Raji (cell line): ENCODE measurements around the gene CEP85L.

ENCODE experiments used
- POLR2A ChIP-seq: IDR thresholded peaks from 2 replicates; pipeline ENCODE4 v1.6.1; 2011; ENCODE audit warnings: low read depth, low read length, control low read depth; ENCODE audit not compliant: insufficient read depth

The CEP85L gene

GRCh38 chr6:118476551-118476950, 174.8 kb downstream of the CEP85L start:
- TF ChIP-seq POLR2A: no peak

DNA sequence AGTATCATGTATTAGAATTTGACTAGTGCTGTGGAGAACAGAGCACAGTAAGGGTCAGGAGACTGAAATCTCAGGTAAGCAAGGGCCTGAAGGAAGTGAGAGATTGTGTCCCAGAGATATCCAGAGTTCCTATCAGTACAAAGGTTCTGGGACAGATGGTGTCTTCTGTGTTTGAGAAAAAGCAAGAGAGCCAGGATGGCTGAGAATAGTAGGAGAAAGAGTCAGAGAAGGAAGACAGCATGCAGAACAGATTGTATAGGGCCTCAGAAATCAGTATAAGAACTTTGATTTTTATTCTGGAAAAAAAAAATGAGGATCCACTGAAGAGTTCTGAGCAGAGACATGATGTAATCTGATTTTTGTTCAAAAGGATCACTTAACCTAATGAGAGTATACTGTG, 178.1 kb downstream of the CEP85L start:
- no peak for TF ChIP-seq POLR2A

- no peak for TF ChIP-seq POLR2A
These were observed 181.9 kb downstream of the CEP85L start for GRCh38 chr6:118469468-118469867.

DNA sequence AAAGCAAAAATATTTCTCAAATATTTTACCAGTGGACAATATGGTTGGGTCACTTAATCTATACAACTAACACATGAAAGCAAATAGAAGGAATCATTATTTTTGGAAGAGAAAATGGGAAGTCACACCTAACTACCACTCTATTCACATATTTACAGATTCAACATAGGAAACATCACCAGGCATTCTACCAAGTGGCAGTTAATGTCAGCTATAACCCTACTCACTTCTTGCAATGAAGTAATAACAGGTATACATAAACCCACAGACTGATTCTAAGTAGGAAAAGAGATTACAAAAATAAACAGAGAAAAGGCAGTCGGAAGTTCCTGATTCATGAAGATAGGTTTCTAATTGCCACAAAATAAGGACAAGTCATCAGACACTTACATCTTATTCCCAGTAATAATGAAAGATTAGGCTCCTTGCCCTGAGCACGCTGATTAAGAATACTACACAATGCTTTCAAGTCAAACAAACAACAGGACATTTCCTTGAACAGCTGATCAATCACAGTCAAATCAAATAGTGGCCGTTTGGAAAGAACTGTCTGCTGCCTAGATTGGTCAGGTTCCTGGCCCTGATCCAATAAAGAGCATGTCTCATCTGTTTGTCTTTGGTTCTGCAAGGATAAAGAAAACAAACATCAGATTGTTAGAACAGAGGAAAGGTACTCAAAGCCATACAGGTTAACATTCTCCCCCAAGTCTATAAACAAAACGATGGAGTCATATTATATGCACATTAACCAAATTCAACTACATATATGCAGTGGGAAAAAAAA, 182.5 kb downstream of the CEP85L start:
- TF ChIP-seq POLR2A: no peak

DNA sequence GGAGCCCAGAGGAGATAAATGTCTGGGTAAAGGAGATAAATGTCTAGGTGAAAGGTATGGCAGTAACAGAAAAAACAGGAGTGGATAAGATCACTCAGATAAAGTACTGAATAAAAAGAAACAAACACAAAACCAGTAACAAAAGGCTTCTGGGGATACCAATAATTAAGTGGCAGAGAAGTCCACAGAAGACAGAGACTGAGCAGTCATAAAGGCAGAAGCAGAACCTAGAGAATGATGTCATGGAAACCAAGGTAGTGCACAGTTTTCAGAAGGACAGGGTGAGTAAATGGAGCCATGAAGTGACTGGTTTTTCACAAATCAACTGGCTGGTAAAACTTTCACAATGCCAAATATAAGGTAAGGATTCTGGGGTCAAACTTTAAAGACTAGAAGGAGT, 184.2 kb downstream of the CEP85L start:
- TF ChIP-seq POLR2A: no peak

GRCh38 chr6:118464620-118465019, 186.8 kb downstream of the CEP85L start:
- no peak for TF ChIP-seq POLR2A

GRCh38 chr6:118460958-118461470, 190.4 kb downstream of the CEP85L start:
- no peak for TF ChIP-seq POLR2A

GRCh38 chr6:118456982-118457381, 194.4 kb downstream of the CEP85L start:
- TF ChIP-seq POLR2A: no peak

- TF ChIP-seq POLR2A: no peak
These were observed 199.6 kb downstream of the CEP85L start for GRCh38 chr6:118451839-118452238.

DNA sequence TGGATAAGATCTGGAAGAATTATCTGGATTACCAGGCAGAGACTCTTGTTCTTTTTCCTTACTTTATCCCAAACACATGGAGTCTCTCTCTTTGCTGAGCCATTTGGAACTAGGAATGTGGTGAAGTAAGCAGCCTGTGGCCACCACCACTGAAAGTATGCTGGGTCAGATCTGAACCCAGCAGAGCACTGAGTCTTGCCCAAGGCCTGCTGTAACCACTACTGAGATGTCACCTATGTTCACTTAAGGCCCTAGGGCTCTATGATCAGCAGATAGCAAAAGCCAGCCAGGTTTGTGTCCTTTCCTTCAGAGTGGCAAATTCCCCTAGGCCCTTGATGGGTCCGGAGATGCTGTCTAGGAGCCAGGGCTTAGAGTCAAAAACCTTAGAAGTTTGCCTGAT, 206.6 kb downstream of the CEP85L start:
- no peak for TF ChIP-seq POLR2A

DNA sequence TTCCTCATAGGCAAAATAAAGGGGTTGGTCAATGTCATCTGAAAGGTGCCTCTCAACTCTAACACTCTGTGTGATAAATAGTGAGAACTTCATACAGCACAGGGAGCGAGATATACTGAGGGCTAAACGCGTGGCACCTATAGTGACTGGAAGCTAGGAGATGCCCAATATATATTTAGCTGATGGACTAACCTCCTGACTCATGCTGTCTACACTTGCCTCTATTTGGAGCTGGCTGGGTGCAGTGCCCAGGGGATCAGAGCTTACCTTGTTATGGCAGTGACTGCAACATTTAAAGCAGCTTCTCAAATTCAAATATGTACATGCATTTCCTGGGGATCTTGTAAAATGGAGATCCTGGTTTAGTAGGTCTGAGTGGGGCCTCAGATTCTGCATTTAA, 214.9 kb downstream of the CEP85L start:
- no peak for TF ChIP-seq POLR2A

GRCh38 chr6:118419448-118420394, 231.7 kb downstream of the CEP85L start:
- no peak for TF ChIP-seq POLR2A
